HG03159 (cell line): Measurements from ENCODE around the gene CBX2.

ENCODE experiments used
- ATAC-seq: cut with Tn5 transposase; IDR thresholded peaks from one replicate; pipeline ENCODE4 v1.9.1; 2021; ENCODE audit warnings: mild to moderate bottlenecking, moderate library complexity; ENCODE audit not compliant: unreplicated experiment

Gene CBX2

GRCh38 chr17:79798299-79799173 lies 20.6 kb downstream of the CBX2 start:
- ATAC-seq: no peak

- ATAC-seq: no peak
Observed at GRCh38 chr17:79799174-79799537, 21.2 kb downstream of the CBX2 start.

- ATAC-seq: no peak
Observed at GRCh38 chr17:79799538-79800324, 21.8 kb downstream of the CBX2 start.

- no peak for ATAC-seq
Observed at GRCh38 chr17:79800325-79801155, 22.6 kb downstream of the CBX2 start.

DNA sequence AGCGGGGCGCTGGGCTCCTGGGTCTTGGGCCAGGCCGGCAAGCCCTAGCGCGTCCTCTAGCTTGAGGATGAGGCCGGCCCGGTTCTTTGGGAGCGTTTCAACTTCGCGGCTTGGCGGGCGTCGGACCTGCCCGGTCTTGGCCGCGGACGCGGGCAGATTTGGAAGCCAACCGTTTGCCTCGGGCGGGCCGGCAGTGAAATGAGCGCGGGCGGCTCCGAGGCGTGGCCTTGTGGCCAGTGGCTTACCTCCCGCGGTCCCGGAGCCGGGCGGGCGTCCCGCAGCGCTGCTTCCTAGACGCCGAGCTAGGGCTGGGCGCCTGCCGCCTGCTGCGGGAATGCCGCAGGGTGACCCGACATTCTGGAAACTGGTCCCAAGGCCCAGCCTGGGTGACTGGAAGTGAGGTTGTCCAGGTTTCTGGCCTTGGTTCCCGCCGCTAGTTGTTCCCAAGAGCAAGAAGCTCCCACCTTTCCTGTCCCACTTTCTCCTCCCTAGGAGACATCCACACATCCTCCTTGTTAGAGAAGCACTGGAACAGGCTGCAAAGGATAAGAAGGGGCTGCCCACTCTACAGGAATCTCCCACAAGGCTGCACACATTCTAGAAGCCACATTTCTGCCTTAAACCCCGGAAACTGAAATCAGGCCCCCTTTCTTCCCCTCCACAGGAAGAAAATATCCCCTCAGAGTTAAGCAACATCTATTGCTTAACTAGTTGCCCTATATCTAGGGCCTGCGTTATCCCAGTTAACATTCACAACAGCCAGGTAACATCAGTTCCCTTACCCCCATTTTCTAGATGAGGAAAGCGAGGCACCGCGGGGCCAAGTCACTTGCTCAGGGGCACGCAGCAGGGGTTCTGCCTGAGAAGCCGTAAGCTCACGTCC lies 23.4 kb downstream of the CBX2 start:
- ATAC-seq: no peak

- no peak for ATAC-seq
Observed at GRCh38 chr17:79802039-79802735, 24.2 kb downstream of the CBX2 start.

- no peak for ATAC-seq
Observed at GRCh38 chr17:79802736-79803420, 24.9 kb downstream of the CBX2 start.

- no peak for ATAC-seq
Observed at GRCh38 chr17:79803421-79803996, 25.6 kb downstream of the CBX2 start.

- ATAC-seq: peak; percentile 54
Observed at GRCh38 chr17:79803997-79804855, 26.3 kb downstream of the CBX2 start.

- ATAC-seq: no peak
Observed at GRCh38 chr17:79804856-79805696, 27.1 kb downstream of the CBX2 start.

DNA sequence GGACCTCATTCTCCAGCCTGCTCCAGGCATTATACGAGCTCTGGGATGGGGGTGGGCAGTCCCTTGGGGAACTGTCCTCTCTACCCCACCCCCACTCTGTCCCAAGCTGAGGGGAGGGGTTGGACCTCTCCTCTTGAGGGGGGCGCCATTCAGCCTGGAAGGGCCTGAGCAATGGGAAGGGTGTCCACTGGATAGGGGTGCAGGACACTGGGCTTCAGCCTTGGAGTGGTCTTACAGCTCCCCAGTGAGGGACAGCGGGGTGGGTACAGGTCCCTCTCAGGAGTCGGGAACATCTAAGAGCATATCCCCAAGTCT lies 28.5 kb downstream of the CBX2 start:
- ATAC-seq: no peak

DNA sequence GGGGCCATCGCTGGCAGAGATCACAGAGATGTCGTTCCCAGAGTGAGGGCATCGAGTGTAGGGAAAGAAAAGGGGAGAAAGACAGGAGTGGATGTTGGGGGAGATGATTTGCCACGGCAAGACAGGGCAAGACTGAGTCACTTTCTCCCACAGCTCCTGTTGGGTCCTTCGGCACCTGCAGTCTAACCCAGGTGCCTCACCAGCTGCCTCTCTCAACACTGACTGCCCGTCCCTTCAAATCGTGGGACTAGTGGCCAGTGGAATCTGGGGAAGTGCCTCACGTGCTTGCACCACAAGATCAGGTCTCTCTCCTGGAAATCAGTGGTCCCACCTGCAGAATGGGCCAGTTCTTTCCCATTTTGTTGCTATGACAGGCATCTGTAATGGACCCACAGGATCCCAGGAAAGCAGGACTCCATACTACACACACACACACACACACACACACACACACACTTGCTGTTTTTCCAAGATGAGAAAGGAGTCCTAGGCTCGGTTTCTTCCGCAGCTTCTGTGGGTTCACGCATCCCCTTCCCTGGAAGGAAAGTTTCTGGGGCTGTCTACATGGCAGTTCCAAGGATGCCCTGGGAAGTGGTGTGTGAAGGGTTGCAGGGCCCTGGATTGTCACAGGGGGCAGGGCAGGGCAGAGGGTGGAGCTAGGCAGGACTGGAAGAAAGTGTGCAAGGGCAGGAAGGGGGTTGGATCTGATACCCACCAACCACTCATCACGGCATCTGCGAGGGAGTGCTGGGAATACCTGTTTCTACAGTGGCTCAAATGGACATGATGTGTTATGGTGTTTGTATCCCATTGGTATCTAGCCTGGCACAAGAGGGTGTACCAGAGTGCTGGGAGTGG lies 29.1 kb downstream of the CBX2 start:
- no peak for ATAC-seq

DNA sequence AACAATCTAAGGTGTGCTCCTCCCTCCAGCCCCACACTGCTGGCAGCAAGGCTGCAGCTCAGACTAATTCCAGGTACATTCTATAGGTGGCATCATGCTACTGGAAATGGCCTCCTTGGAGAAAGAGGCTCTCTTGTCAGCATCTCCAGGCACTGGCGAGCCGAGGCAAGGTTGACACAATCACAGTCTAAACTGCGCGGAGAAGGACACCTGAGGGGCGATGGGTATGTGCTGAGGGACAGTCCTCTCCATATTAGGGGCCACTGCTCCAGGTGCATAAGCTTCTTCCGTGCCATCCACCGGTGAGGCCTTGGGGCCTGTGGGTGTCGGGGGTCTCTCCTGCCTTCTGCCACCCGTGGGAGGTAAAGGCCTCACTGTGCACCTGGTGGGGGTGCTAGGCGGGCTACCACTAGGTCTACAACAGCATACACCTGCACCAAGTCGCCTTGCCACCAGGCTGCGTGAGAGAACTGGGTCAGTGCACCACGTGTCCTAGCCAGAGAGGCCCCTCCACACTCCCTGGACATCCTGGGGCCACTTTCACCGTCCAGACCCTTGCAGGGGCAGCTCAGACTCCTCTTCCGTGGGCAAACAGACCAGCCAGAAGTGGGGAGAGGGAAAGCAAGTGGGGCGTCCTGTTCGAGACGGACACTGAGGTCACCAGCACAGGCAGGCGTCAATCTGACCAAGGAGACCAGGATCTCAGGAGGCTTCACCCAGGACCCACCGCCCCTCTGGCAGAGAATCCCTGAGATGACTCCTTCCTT lies 31.0 kb downstream of the CBX2 start:
- ATAC-seq: no peak

GRCh38 chr17:79809530-79810129 lies 31.7 kb downstream of the CBX2 start:
- ATAC-seq: no peak
